Tibial nerve (tissue), 3 donors: Measurements from ENCODE around the gene ST6GALNAC3.

ENCODE experiments used
- CTCF ChIP-seq, 5 experiments: fragments of 200-600 bp in 3 of 5; fragments of 450-650 bp in 2 of 5; sonication (generic) in 3 of 5; IDR thresholded peaks; one replicate each; pipeline ENCODE4 v1.5.1; 2016 to 2019; ENCODE audit warnings: antibody characterized with exemption in 5 of 5, mild to moderate bottlenecking in 3 of 5, moderate library complexity in 2 of 5
- POLR2A ChIP-seq, 2 donors: fragments of 450-650 bp; IDR thresholded peaks; one replicate each; pipeline ENCODE4 v1.6.1; 2017; ENCODE audit warnings: antibody characterized with exemption in 2 of 2, mild to moderate bottlenecking in 2 of 2, moderate library complexity in 2 of 2

GRCh38 chr1:76335882-76336281, 261.3 kb downstream of the ST6GALNAC3 start:
- TF ChIP-seq CTCF (IDR thresholded peaks at IDR 0.05) (no peak), POLR2A (IDR thresholded peaks at IDR 0.05) (no peak)
